Renal cortical epithelial cell (primary cell): Measurements from ENCODE around the gene CERCAM. TPM values are rescaled to one million over a fixed set of nuclear protein-coding genes. Genes with fewer than 3 reads are reported as not detected.
A peak's percentile ranks its signal among the peaks of the same experiment; 100 is the strongest.

Experiments
- DNase-seq: peaks from one replicate; pipeline ENCODE4 v3.0.0-alpha.2; 2011; ENCODE audit warnings: low read depth
- total RNA-seq: library from RNA; depleted of rRNA; stranded (reverse); fragments of >200 nt; gene quantifications from 2 replicates; pipeline ENCODE4 v1.2.3, GENCODE V29; 2014

The CERCAM gene
- 43.4 and 50.4 TPM in 2 replicates for total RNA-seq

- DNase-seq = no peak
Observed at GRCh38 chr9:128420651-128421481, at the start of gene CERCAM. TSS of gene CERCAM (plus strand) at chr9:128420857. CDS start at chr9:128420878, 21 bp downstream.

- DNase-seq = no peak
Observed at GRCh38 chr9:128371630-128372117, 49.0 kb upstream of the CERCAM start.

- DNase-seq = peak; percentile 32
Observed at GRCh38 chr9:128372188-128372641, 48.4 kb upstream of the CERCAM start.

- DNase-seq = peak; percentile 70
Observed at GRCh38 chr9:128372784-128373183, 47.9 kb upstream of the CERCAM start.

GRCh38 chr9:128374221-128374675 is 46.4 kb upstream of the CERCAM start:
- no peak for DNase-seq

- DNase-seq = no peak
Observed at GRCh38 chr9:128375865-128376264, 44.8 kb upstream of the CERCAM start.

- DNase-seq = no peak
Observed at GRCh38 chr9:128382261-128382660, 38.4 kb upstream of the CERCAM start.

GRCh38 chr9:128383007-128383753 is 37.5 kb upstream of the CERCAM start:
- DNase-seq = no peak

- DNase-seq = no peak
Observed at GRCh38 chr9:128383791-128384190, 36.9 kb upstream of the CERCAM start.

- no peak for DNase-seq
Observed at GRCh38 chr9:128384801-128385495, 35.7 kb upstream of the CERCAM start.

- DNase-seq = no peak
Observed at GRCh38 chr9:128385496-128386460, 34.9 kb upstream of the CERCAM start.

GRCh38 chr9:128388150-128388549 is 32.5 kb upstream of the CERCAM start:
- no peak for DNase-seq

GRCh38 chr9:128389395-128390149 is 31.1 kb upstream of the CERCAM start:
- no peak for DNase-seq

- DNase-seq = no peak
Observed at GRCh38 chr9:128390150-128390812, 30.4 kb upstream of the CERCAM start.

GRCh38 chr9:128390813-128391711 is 29.6 kb upstream of the CERCAM start:
- no peak for DNase-seq

- DNase-seq = no peak
Observed at GRCh38 chr9:128391956-128392301, 28.7 kb upstream of the CERCAM start.

GRCh38 chr9:128392302-128393144 is 28.1 kb upstream of the CERCAM start:
- DNase-seq = no peak
